NCI-H345 treated with DMSO at 0.1 percent for 48 hours (cell line): Measurements from ENCODE around the gene HDAC11.

Experiments
- DNase-seq: peaks from one replicate; lab custom pipeline; 2025; ENCODE audit not compliant: unreplicated experiment; lab: John Stamatoyannopoulos, UW

The HDAC11 gene

GRCh38 chr3:13506680-13507079 lies 26.6 kb downstream of the HDAC11 start:
- DNase-seq, result no peak

- DNase-seq, result no peak
These were observed 27.1 kb downstream of the HDAC11 start for GRCh38 chr3:13507247-13507569.

GRCh38 chr3:13507570-13508339 lies 27.6 kb downstream of the HDAC11 start:
- no peak for DNase-seq

GRCh38 chr3:13508496-13508895 lies 28.4 kb downstream of the HDAC11 start:
- no peak for DNase-seq

- no peak for DNase-seq
These were observed 29.1 kb downstream of the HDAC11 start for GRCh38 chr3:13509059-13509815.

- DNase-seq, result no peak
These were observed 29.7 kb downstream of the HDAC11 start for GRCh38 chr3:13509816-13510192.

GRCh38 chr3:13512451-13512850 lies 32.3 kb downstream of the HDAC11 start:
- DNase-seq, result no peak

GRCh38 chr3:13513051-13513912 lies 33.2 kb downstream of the HDAC11 start:
- no peak for DNase-seq

GRCh38 chr3:13513913-13514517 lies 33.9 kb downstream of the HDAC11 start:
- no peak for DNase-seq

GRCh38 chr3:13514639-13515435 lies 34.7 kb downstream of the HDAC11 start:
- no peak for DNase-seq

- DNase-seq, result no peak
These were observed 36.0 kb downstream of the HDAC11 start for GRCh38 chr3:13515786-13516759.

- DNase-seq, result no peak
These were observed 36.6 kb downstream of the HDAC11 start for GRCh38 chr3:13516760-13517135.

- no peak for DNase-seq
These were observed 37.3 kb downstream of the HDAC11 start for GRCh38 chr3:13517253-13517977.

GRCh38 chr3:13518516-13518953 lies 38.4 kb downstream of the HDAC11 start:
- DNase-seq, result no peak

- DNase-seq, result no peak
These were observed 39.1 kb downstream of the HDAC11 start for GRCh38 chr3:13519006-13519791.

- no peak for DNase-seq
These were observed 40.3 kb downstream of the HDAC11 start for GRCh38 chr3:13520326-13520880.

GRCh38 chr3:13521309-13521708 lies 41.2 kb downstream of the HDAC11 start:
- no peak for DNase-seq
